Measurements from ENCODE around the gene HAL.

- TF ChIP-seq EZH2 (IDR thresholded peaks at IDR 0.05; ENCODE audit: borderline replicate concordance) (no peak), CTCF (IDR thresholded peaks at IDR 0.05; ENCODE audit: poor library complexity) (no peak)
These were observed 44.4 kb upstream of the HAL start for GRCh38 chr12:96040305-96041133.
